Osteocyte (in vitro differentiated cells): Measurements from ENCODE around the gene CST9L. TPM values are rescaled to one million over a fixed set of nuclear protein-coding genes. Genes with fewer than 3 reads are reported as not detected.

Experiments
- DNase-seq: peaks from one replicate; pipeline ENCODE4 v3.0.0; 2021; ENCODE audit warnings: mixed read lengths; ENCODE audit not compliant: unreplicated experiment; ENCODE audit errors: extremely low spot score
- H3K27ac Mint-ChIP-seq: one replicate; pipeline ENCODE4 v1.8.0; 2021; ENCODE audit warnings: mild to moderate bottlenecking, mixed read lengths; ENCODE audit not compliant: unreplicated experiment
- H3K27me3 Mint-ChIP-seq: one replicate; pipeline ENCODE4 v1.8.0; 2021; ENCODE audit warnings: mixed read lengths; ENCODE audit not compliant: unreplicated experiment
- H3K36me3 Mint-ChIP-seq: one replicate; pipeline ENCODE4 v1.8.0; 2021; ENCODE audit warnings: mixed read lengths; ENCODE audit not compliant: unreplicated experiment
- H3K4me1 Mint-ChIP-seq: one replicate; pipeline ENCODE4 v1.8.0; 2021; ENCODE audit warnings: mixed read lengths; ENCODE audit not compliant: unreplicated experiment
- H3K4me3 Mint-ChIP-seq: one replicate; pipeline ENCODE4 v1.8.0; 2021; ENCODE audit warnings: mild to moderate bottlenecking, moderate library complexity, mixed read lengths; ENCODE audit not compliant: unreplicated experiment
- H3K9me3 Mint-ChIP-seq: one replicate; pipeline ENCODE4 v1.8.0; 2021; ENCODE audit warnings: mixed read lengths; ENCODE audit not compliant: unreplicated experiment
- total RNA-seq: library from RNA; stranded (reverse); gene quantifications from 2 replicates; pipeline ENCODE4 v1.2.1, GENCODE V29; 2021
- TF ChIP-seq, protein P1 (sequence below): fragments of 200-600 bp; sonication (generic); IDR thresholded peaks from 2 replicates; pipeline ENCODE4 v1.5.0; 2021; ENCODE audit warnings: antibody characterized with exemption, mild to moderate bottlenecking, moderate library complexity

The CST9L gene
- total RNA-seq, 1 donor from 2014 or later = not detected

DNA sequence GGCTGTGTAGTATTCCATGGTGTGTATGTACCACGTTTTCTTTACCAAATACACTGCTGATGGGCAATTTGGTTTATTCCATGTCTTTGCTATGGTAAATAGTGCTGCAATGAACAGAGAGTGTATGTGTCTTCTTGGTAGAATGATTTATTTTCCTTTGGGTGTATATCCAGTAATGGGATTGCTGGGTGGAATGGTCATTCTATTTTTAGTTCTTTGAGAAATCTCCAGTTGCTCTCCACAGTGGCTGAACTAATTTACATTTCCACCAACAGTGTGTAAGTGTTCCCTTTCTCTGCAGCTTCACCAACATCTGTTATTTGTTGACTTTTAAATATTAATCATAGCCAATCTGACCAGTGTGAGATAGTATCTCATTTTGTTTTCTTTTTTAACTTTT, 13.9 kb downstream of the CST9L start:
- H3K4me1 Mint-ChIP-seq = no peaks in the 10 kb centered on the region
- H3K36me3 Mint-ChIP-seq = no peaks in the 10 kb centered on the region
- TF ChIP-seq, protein P1, sequence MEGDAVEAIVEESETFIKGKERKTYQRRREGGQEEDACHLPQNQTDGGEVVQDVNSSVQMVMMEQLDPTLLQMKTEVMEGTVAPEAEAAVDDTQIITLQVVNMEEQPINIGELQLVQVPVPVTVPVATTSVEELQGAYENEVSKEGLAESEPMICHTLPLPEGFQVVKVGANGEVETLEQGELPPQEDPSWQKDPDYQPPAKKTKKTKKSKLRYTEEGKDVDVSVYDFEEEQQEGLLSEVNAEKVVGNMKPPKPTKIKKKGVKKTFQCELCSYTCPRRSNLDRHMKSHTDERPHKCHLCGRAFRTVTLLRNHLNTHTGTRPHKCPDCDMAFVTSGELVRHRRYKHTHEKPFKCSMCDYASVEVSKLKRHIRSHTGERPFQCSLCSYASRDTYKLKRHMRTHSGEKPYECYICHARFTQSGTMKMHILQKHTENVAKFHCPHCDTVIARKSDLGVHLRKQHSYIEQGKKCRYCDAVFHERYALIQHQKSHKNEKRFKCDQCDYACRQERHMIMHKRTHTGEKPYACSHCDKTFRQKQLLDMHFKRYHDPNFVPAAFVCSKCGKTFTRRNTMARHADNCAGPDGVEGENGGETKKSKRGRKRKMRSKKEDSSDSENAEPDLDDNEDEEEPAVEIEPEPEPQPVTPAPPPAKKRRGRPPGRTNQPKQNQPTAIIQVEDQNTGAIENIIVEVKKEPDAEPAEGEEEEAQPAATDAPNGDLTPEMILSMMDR = no peak
- no peak for DNase-seq
- H3K4me3 Mint-ChIP-seq = no peak overlapping the region
- H3K9me3 Mint-ChIP-seq = peaks cover 10% of the 10 kb centered on the region
- H3K27ac Mint-ChIP-seq = no peak overlapping the region
- peaks cover 16% of the 10 kb centered on the region for H3K27me3 Mint-ChIP-seq

- no peaks in the 10 kb centered on the region for H3K36me3 Mint-ChIP-seq
- H3K9me3 Mint-ChIP-seq = no peaks in the 10 kb centered on the region
- peaks cover 6% of the 10 kb centered on the region for H3K27me3 Mint-ChIP-seq
- no peak for DNase-seq
- H3K27ac Mint-ChIP-seq = no peak overlapping the region
- H3K4me1 Mint-ChIP-seq = no peaks in the 10 kb centered on the region
- TF ChIP-seq, protein P1 = no peak
- no peak overlapping the region for H3K4me3 Mint-ChIP-seq
Observed at GRCh38 chr20:23551786-23552185, 16.5 kb downstream of the CST9L start.

DNA sequence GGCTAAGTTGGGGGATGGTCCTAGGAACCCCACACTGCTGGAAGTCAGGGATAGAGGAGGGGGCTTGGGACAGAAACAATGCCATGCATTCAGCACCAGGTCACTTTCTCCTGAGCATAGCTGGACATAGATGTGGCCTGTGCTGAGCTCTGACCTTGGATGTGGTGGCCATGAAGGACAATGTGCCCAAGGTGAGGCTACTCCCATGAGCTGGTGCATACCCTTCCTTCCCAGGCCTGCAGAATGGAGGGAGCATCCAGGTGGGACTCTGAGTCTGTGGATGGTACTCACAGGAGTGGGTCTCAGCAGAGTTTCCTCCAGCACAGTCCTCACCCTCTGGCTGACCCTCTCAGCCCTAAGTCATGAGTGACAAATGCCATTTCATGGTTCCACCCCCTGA, 16.9 kb downstream of the CST9L start:
- no peak for DNase-seq
- H3K27ac Mint-ChIP-seq = no peak overlapping the region
- H3K36me3 Mint-ChIP-seq = no peaks in the 10 kb centered on the region
- H3K27me3 Mint-ChIP-seq = peaks cover 6% of the 10 kb centered on the region
- TF ChIP-seq, protein P1 = no peak
- no peaks in the 10 kb centered on the region for H3K9me3 Mint-ChIP-seq
- no peaks in the 10 kb centered on the region for H3K4me1 Mint-ChIP-seq
- no peak overlapping the region for H3K4me3 Mint-ChIP-seq

GRCh38 chr20:23550227-23550626, 18.1 kb downstream of the CST9L start:
- no peaks in the 10 kb centered on the region for H3K4me1 Mint-ChIP-seq
- no peak overlapping the region for H3K27ac Mint-ChIP-seq
- no peaks in the 10 kb centered on the region for H3K36me3 Mint-ChIP-seq
- TF ChIP-seq, protein P1 = no peak
- no peak for DNase-seq
- H3K27me3 Mint-ChIP-seq = no peaks in the 10 kb centered on the region
- no peak overlapping the region for H3K4me3 Mint-ChIP-seq
- no peaks in the 10 kb centered on the region for H3K9me3 Mint-ChIP-seq

- Mint-ChIP-seq H3K27ac (no peak overlapping the region), H3K36me3 (no peaks in the 10 kb centered on the region), H3K9me3 (no peaks in the 10 kb centered on the region), H3K4me3 (no peak overlapping the region), H3K4me1 (no peaks in the 10 kb centered on the region), H3K27me3 (no peaks in the 10 kb centered on the region)
- no peak for DNase-seq
- TF ChIP-seq, protein P1 = no peak
Observed at GRCh38 chr20:23548408-23548807, 19.9 kb downstream of the CST9L start.
